HG03280 (cell line): ENCODE measurements around the gene MAP3K10.
"Not testable (repeated sequence)": the region's sequence is repeated elsewhere in the genome, so short reads cannot be mapped to it uniquely, and the experiment has no call there.

ENCODE experiments used
- ATAC-seq: cut with Tn5 transposase; IDR thresholded peaks from one replicate; pipeline ENCODE4 v1.9.1; 2021; ENCODE audit warnings: mild to moderate bottlenecking, moderate library complexity; ENCODE audit not compliant: unreplicated experiment

The MAP3K10 gene

GRCh38 chr19:40216013-40216776, 25.0 kb downstream of the MAP3K10 start:
- no peak for ATAC-seq

- ATAC-seq: no peak
Observed at GRCh38 chr19:40216777-40217026, 25.5 kb downstream of the MAP3K10 start.

- no peak for ATAC-seq
Observed at GRCh38 chr19:40217027-40217810, 26.0 kb downstream of the MAP3K10 start.

- no peak for ATAC-seq
Observed at GRCh38 chr19:40217934-40218890, 27.0 kb downstream of the MAP3K10 start, which contains the start of gene TTC9B. TSS of gene TTC9B (minus strand) at chr19:40218384. CDS start at chr19:40218381, 3 bp downstream.

DNA sequence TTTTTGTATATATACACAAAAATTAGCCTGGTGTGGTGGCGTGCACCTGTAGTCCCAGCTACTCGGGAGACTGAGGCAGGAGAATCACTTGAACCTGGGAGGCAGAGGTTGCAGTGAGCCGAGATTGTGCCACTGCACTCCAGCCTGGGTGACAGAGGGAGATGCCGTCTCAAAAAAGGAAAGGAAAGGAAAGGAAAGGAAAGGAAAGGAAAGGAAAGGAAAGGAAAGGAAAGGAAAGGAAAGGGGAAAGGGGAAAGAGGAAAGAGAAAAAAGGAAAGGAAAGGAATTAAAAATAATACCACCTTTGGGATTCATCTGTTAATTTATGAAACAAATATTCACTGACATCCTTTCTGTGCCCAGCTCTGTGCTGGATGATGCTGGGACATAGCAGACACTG, 27.8 kb downstream of the MAP3K10 start:
- ATAC-seq: not testable (repeated sequence)

- no peak for ATAC-seq
Observed at GRCh38 chr19:40219721-40220276, 28.6 kb downstream of the MAP3K10 start.

DNA sequence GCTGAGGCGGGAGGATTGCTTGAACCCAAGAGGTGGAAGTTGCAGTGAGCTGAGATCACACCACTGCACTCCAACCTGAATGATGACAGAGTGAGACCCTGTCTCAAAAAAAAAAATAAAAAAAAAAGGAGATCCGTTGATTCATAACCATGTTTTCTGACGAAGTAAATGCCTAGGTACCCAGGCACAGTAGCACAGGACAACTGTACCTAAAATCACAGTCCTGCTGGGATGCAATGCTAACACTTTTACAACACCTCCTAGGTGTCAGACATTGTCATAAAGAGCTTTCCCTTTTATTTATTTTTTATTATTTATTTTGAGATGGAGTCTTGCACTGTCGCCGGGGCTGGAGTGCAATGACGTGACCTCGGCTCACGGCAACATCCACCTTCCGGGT, 29.4 kb downstream of the MAP3K10 start:
- no peak for ATAC-seq

GRCh38 chr19:40221858-40222619, 30.8 kb downstream of the MAP3K10 start:
- ATAC-seq: no peak

GRCh38 chr19:40223135-40223822, 32.1 kb downstream of the MAP3K10 start:
- no peak for ATAC-seq

DNA sequence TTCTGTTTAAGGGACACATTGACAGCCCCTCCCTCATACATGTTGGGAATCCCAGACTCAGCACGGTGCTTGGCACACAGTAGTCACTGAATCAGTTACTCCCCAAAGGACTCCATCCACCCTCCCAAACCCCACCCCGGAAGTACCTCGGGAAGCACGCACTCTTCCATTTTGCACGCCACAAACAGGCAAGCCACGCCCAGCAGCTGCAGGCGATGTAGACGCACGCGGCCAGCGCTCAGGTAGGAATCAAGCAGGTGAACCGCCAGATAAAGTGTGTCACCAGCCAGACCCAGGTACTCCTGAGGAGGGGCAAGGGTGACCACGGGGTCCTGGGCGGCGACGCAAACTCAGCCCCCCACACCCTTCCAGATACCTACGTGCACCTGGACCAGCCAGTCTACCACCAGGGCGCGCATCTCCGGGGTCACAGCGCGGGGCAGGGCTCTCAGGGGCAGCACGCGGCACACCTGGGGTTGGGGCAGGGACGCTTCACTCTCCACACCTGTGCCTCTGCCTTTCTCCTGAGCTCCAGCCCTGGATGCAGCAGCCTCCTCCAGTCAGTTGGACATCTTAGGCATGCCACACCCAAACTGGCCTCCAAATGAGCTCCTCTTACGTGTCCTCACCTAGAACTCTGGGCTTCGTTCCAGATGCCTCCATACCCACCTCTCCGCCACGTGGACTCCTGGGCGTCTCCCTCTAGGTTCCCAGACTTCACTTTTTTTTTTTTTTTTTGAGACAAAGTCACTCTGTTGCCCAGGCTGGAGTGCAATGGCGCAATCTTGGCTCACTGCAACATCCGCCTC, 33.3 kb downstream of the MAP3K10 start:
- ATAC-seq: no peak

- ATAC-seq: no peak
Observed at GRCh38 chr19:40225440-40226305, 34.4 kb downstream of the MAP3K10 start.

DNA sequence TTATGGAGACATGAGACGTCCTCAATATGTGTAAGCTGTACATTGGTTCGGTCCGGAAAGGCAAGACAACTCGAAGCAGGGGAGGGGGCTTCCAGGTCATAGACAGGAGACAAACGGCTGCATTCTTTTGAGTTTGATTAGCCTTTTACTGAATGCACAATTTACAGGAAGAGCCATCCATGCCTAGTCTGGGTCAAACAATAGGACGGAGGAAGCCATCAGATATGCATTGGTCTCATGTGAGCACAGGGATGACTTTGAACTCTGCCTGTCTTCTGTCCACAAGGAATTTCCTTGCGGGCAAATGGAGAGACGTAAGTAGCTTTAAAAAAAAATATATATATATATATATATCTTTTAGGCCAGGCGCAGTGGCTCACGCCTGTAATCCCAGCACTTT, 37.1 kb downstream of the MAP3K10 start:
- ATAC-seq: no peak

GRCh38 chr19:40228863-40229262, 37.6 kb downstream of the MAP3K10 start:
- no peak for ATAC-seq

DNA sequence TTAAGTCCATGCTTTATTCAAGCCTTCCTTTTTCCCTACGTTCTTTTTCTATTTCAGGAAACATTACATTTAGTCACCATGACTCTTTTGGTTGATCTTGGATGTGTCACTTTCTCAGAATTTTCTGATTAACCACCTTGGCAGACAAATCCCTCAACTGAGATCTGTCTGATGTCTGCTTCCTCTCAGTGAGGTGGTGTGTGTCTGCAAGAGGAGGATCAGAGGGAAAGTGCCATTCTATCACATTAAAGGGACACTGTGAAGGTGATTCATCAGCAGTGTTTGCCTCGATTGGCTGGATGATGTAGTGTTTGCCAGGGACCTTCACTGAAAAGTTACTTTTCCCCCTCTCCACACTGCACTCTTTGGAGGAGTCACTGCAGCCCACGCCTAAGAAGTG, 38.3 kb downstream of the MAP3K10 start:
- ATAC-seq: no peak

DNA sequence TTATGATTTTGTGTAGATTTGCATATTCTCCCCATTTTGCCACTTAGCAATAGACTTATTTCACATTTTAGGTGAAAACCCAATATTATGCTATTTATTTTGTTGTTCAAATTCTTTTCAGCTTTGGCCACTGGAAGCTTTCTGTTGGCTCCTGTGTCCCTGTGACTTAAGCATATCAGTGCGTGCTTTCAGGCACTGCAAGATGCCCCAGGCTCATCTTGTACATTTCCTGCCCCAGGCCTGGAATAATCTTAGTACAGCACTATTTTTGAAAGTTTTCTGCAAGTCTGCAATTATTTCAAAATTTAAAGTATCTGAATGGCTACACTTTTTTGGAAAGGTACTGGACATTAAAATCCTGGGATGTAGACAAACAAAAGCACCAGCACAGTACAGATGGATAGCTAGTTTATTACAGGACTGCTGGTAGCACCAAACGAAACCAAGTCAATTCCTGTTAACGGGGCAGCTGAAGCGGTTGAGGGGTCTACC, 38.7 kb downstream of the MAP3K10 start:
- no peak for ATAC-seq

DNA sequence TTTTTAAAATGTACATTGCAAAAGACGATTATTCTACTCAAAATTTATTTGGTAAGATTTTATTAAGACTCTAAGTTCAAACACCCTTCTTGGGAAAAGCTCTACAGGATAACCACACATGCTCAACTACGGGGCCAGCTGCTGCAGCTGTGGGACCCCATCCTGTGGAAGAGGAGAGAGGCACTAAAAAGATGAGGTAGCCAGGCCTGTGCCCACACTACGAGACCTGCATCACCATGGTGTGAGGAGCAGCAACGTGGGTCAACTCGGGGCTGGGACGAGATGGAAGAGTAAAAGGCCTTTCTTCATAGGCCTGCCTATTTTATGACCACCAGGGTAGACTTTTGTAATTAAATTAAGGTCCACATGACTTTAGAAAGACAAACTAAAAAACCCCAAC, 39.8 kb downstream of the MAP3K10 start:
- no peak for ATAC-seq

DNA sequence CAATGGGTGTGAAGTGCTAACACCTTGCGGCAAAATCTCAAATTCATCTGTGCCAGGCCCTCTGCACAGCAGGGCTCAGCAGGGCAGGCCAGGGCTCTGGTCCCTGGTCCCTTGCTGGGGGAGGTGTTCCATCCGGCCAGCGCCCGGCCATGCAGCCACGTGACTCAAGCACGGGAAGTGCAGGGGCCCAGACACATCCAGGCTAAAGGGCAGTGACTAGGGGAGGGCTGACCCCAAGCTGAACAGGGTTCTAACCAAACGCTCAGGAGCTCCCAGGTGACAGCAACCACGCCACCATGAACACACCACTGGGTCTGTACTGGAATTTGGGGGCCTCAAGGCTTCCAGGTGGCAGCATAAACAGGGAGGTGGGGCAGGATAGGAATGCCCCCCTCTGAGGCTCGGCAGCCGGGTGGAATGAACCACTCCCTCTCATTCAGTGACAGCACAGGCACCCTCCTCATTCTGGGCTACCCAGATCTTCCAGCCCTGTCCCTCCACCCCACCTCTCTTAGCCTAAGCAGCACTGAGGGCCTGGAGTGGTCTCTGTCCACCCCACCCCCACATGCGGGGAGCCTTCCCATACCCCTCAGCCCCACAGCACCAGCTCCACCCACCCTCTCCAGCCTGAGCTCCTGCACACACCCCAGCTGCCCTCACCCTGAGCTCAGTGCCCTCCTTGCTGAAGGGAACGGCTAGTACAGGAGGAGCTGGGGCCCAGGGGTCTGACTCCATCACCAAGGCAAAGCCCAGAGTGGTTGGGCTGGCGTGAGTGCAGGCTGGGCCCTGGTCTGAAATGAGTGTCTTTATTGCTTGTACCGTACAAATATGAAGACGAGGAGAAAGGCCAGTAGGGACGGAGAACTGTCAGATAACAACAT, 40.6 kb downstream of the MAP3K10 start:
- ATAC-seq: no peak
